Measurements from ENCODE around the gene TMEM108.

GRCh38 chr3:133168025-133168401, 129.8 kb downstream of the TMEM108 start:
- TF ChIP-seq CTCF (IDR thresholded peaks at IDR 0.05) (no peak), ZFX (IDR thresholded peaks at IDR 0.05; ENCODE audit: borderline replicate concordance) (no peak)

All from 22Rv1 (cell line).